ENCODE data around the gene RPL26. TPM values are rescaled to one million over a fixed set of nuclear protein-coding genes. Genes with fewer than 3 reads are reported as not detected.
"Not testable (repeated sequence)": the region's sequence is repeated elsewhere in the genome, so short reads cannot be mapped to it uniquely, and the experiment has no call there.

Gene RPL26
- total RNA-seq, 1 experiment from 2014 or later: 2,438 TPM

- DNase-seq (ENCODE audit: low read depth): no peak
These were observed 14.6 kb upstream of the RPL26 start, which contains the start of gene RNF222 for GRCh38 chr17:8397636-8398035. RNF222 (minus strand) TSS chr17:8397827; CDS start chr17:8393461, 4,366 bp downstream.

- not testable (repeated sequence) for DNase-seq (ENCODE audit: low read depth)
These were observed 11.5 kb upstream of the RPL26 start for GRCh38 chr17:8394497-8394896.

- peak; percentile 27 for DNase-seq (ENCODE audit: low read depth)
These were observed 10.7 kb upstream of the RPL26 start for GRCh38 chr17:8393470-8394231.

- DNase-seq (ENCODE audit: low read depth): no peak
These were observed 9.9 kb upstream of the RPL26 start for GRCh38 chr17:8392674-8393469.

GRCh38 chr17:8392274-8392673, 9.3 kb upstream of the RPL26 start:
- DNase-seq (ENCODE audit: low read depth): no peak

- DNase-seq (ENCODE audit: low read depth): peak; percentile 30
These were observed 8.7 kb upstream of the RPL26 start for GRCh38 chr17:8391711-8392110.

GRCh38 chr17:8387914-8388651, 5.1 kb upstream of the RPL26 start:
- no peak for DNase-seq (ENCODE audit: low read depth)

GRCh38 chr17:8386841-8387240, 3.8 kb upstream of the RPL26 start:
- no peak for DNase-seq (ENCODE audit: low read depth)

GRCh38 chr17:8384801-8385378, 1.9 kb upstream of the RPL26 start:
- peak; percentile 79 for DNase-seq (ENCODE audit: low read depth)

- no peak for DNase-seq (ENCODE audit: low read depth)
These were observed 182 bp downstream of the RPL26 start for GRCh38 chr17:8382880-8383142.

GRCh38 chr17:8382052-8382879, 727 bp downstream of the RPL26 start:
- peak; percentile 30 for DNase-seq (ENCODE audit: low read depth)

GRCh38 chr17:8380049-8380448, 2.9 kb downstream of the RPL26 start:
- DNase-seq (ENCODE audit: low read depth): no peak

GRCh38 chr17:8378117-8378516, 4.9 kb downstream of the RPL26 start:
- not testable (repeated sequence) for DNase-seq (ENCODE audit: low read depth)

- DNase-seq (ENCODE audit: low read depth): no peak
These were observed 5.6 kb downstream of the RPL26 start for GRCh38 chr17:8377422-8377821.

GRCh38 chr17:8376271-8377067, 6.5 kb downstream of the RPL26 start, which contains the start of gene KRABD2:
KRABD2 (minus strand) TSS chr17:8376704.
- peak; percentile 85 for DNase-seq (ENCODE audit: low read depth)

GRCh38 chr17:8375738-8376259, 7.2 kb downstream of the RPL26 start:
- DNase-seq (ENCODE audit: low read depth): no peak

- DNase-seq (ENCODE audit: low read depth): not testable (repeated sequence)
These were observed 9.1 kb downstream of the RPL26 start for GRCh38 chr17:8373856-8374255.

- no peak for DNase-seq (ENCODE audit: low read depth)
These were observed 10.6 kb downstream of the RPL26 start for GRCh38 chr17:8372422-8372821.

GRCh38 chr17:8371786-8372185, 11.2 kb downstream of the RPL26 start:
- no peak for DNase-seq (ENCODE audit: low read depth)

GRCh38 chr17:8369944-8370343, 13.0 kb downstream of the RPL26 start:
- no peak for DNase-seq (ENCODE audit: low read depth)
